Measurements from ENCODE around the gene SAMD11. TPM values are rescaled to one million over a fixed set of nuclear protein-coding genes. Genes with fewer than 3 reads are reported as not detected.
A peak's percentile ranks its signal among the peaks of the same experiment; 100 is the strongest.

SAMD11 gene
- total RNA-seq, 1 donor from 2014 or later, result 6.0 TPM

GRCh38 chr1:916173-917075, 7.3 kb upstream of the SAMD11 start:
- TF ChIP-seq CTCF (IDR thresholded peaks at IDR 0.05), result no peak
- peak; percentile 63 for DNase-seq

GRCh38 chr1:917076-917459, 6.7 kb upstream of the SAMD11 start:
- intact Hi-C loops (cut with DNase I), result no loop called here
- H3K4me3 ChIP-seq, result no peak overlapping the region
- ATAC-seq (no peak), DNase-seq (peak; percentile 48)
- H3K27ac ChIP-seq, result no peak overlapping the region
- peaks cover 16% of the 10 kb centered on the region for H3K4me1 ChIP-seq
- peaks cover 92% of the 10 kb centered on the region for H3K27me3 ChIP-seq
- no peaks in the 10 kb centered on the region for H3K36me3 ChIP-seq
- no peak for TF ChIP-seq CTCF (IDR thresholded peaks at IDR 0.05)
- H3K9me3 ChIP-seq, result no peaks in the 10 kb centered on the region

More at GRCh38 chr1:916173-917075, 7.3 kb upstream of the SAMD11 start:
- H3K27ac ChIP-seq, result no peak overlapping the region
- peaks cover 88% of the 10 kb centered on the region for H3K27me3 ChIP-seq
- H3K36me3 ChIP-seq, result no peaks in the 10 kb centered on the region
- H3K9me3 ChIP-seq, result no peaks in the 10 kb centered on the region
- H3K4me3 ChIP-seq, result no peak overlapping the region
- H3K4me1 ChIP-seq, result peaks cover 16% of the 10 kb centered on the region
- no peak for ATAC-seq
- intact Hi-C loops (cut with DNase I), result no loop called here

DNA sequence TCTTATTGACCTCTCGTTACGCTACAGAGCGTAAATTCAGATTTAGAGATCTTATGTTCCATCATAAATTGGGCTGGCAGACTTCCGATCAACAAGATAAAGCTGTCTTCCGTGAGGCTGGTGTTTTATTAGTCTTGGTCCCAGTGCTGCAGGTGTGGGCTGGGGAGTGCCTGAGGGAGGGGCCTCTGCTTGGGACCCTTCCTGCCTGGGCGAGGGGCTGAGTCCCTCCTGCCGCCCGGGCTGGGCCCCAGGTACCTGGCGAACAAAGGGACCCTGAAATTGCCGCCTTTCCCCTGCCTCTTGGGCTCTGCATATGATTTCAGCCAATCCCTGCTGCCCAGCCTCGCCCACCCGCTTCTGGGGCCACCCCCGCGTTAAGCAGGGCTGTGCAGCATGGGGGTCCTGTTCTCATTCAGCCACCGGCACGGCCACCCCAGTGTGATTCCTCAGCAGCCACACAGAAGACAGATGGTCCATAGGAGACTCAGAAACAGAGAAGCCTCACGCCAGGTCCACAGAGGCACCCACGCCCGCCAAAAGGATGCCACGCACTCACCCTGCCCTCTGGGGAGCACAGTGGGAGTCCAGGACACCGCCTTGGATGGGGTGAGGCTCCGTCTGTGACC, 6.1 kb upstream of the SAMD11 start:
- DNase-seq, result no peak
- Histone ChIP-seq H3K4me1 (peaks cover 16% of the 10 kb centered on the region), H3K4me3 (no peak overlapping the region), H3K27me3 (peaks cover 92% of the 10 kb centered on the region), H3K27ac (no peak overlapping the region), H3K9me3 (no peaks in the 10 kb centered on the region), H3K36me3 (no peaks in the 10 kb centered on the region)
- intact Hi-C loops (cut with DNase I), result no loop called here
- no peak for ATAC-seq
- TF ChIP-seq CTCF (IDR thresholded peaks at IDR 0.05), result no peak

- intact Hi-C loops (cut with DNase I), result no loop called here
These were observed 5.4 kb upstream of the SAMD11 start for GRCh38 chr1:918353-918752.

DNA sequence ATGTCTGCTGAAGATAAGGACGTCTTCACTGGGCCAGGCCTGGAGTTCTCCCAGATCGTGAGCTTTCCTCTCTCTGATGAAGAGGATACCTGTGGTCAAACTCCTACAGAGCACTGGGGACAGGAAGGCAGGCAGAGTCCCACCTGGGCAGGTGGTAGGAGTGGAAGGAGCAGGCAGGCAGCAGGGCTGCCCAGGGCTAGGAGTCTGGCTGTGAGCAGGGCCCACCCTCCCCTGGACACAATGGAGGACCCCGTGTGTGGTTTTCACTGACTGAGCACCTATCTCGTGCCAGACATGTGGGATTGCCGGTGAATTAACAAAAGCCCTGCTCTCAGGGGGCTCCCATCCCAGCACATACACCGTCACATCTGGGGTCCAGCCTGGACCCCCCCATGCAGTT, 4.9 kb upstream of the SAMD11 start:
- Histone ChIP-seq H3K27ac (no peak overlapping the region), H3K4me3 (no peak overlapping the region), H3K36me3 (no peaks in the 10 kb centered on the region), H3K27me3 (peaks cover 92% of the 10 kb centered on the region), H3K9me3 (no peaks in the 10 kb centered on the region), H3K4me1 (peaks cover 24% of the 10 kb centered on the region)
- no peak for ATAC-seq
- intact Hi-C loops (cut with DNase I), result no loop called here
- TF ChIP-seq CTCF (IDR thresholded peaks at IDR 0.05), result no peak
- no peak for DNase-seq

More at GRCh38 chr1:918353-918752, 5.4 kb upstream of the SAMD11 start:
- no peaks in the 10 kb centered on the region for H3K9me3 ChIP-seq
- TF ChIP-seq CTCF (IDR thresholded peaks at IDR 0.05), result no peak
- DNase-seq (no peak), ATAC-seq (no peak)
- H3K27ac ChIP-seq, result no peak overlapping the region
- H3K36me3 ChIP-seq, result no peaks in the 10 kb centered on the region
- H3K27me3 ChIP-seq, result peaks cover 94% of the 10 kb centered on the region
- H3K4me3 ChIP-seq, result no peak overlapping the region
- H3K4me1 ChIP-seq, result peaks cover 22% of the 10 kb centered on the region
